ENCODE data around the gene RAI1. TPM values are rescaled to one million over a fixed set of nuclear protein-coding genes. Genes with fewer than 3 reads are reported as not detected.

RAI1 gene
- total and polyA plus RNA-seq, 2 of the 13 experiments (the other 11 are each of a cell fraction or from before 2014, with no cell fraction given): 3.4 to 5.2 TPM

DNA sequence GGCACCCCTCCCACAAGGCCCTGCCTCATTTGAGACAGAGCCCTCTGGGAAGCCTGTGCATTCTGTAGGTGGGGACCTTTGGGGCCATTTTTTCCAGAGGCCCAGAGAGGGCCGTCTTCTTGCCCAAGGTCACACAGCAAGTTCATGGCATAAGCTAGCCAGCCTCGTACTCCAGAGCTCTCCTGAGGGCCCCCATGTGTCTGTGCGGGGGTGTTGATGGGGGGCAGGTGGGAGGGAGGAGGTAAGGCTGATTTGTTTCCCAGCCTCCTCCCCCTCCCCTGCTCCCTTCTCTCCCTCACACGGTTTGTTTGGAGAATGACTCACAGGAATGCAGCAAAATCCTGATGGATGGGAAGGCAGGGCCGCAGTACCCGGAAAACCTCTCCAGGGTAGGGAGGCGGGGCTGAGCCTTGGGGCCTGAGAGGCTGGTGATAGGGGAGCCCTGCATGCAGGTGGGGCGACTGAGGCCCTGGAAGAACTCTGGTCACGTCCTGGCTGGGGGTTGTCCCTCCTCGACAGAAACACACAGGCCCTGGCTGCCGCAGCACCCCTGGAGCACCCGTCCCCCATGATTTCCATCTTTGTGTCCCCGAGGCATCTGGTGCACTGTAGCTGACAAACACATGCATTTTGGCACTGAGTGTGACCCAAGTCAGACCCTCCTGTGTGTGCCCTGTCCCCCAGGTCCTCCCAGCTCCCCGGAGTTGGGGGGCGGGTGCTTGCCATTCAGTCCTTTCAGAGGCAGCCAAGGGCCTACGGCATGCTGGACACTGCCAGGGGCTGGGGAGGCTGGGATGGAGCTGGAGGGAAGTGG, 29.7 kb downstream of the RAI1 start (continued):
- TF ChIP-seq, protein P1, sequence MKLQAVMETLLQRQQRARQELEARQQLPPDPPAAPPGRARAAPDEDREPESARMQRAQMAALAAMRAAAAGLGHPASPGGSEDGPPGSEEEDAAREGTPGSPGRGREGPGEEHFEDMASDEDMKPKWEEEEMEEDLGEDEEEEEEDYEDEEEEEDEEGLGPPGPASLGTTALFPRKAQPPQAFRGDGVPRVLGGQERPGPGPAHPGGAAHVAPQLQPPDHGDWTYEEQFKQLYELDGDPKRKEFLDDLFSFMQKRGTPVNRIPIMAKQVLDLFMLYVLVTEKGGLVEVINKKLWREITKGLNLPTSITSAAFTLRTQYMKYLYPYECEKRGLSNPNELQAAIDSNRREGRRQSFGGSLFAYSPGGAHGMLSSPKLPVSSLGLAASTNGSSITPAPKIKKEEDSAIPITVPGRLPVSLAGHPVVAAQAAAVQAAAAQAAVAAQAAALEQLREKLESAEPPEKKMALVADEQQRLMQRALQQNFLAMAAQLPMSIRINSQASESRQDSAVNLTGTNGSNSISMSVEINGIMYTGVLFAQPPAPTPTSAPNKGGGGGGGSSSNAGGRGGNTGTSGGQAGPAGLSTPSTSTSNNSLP (IDR thresholded peaks at IDR 0.05; ENCODE audit: low read depth, low read length): no peak
- TF ChIP-seq ZNF775 (CRISPR knock-in tag; IDR thresholded peaks at IDR 0.05; ENCODE audit: borderline replicate concordance): 0 out of 2 replicates have a peak, but pooled peaks have one; percentile 51
- TF ChIP-seq, protein P2, sequence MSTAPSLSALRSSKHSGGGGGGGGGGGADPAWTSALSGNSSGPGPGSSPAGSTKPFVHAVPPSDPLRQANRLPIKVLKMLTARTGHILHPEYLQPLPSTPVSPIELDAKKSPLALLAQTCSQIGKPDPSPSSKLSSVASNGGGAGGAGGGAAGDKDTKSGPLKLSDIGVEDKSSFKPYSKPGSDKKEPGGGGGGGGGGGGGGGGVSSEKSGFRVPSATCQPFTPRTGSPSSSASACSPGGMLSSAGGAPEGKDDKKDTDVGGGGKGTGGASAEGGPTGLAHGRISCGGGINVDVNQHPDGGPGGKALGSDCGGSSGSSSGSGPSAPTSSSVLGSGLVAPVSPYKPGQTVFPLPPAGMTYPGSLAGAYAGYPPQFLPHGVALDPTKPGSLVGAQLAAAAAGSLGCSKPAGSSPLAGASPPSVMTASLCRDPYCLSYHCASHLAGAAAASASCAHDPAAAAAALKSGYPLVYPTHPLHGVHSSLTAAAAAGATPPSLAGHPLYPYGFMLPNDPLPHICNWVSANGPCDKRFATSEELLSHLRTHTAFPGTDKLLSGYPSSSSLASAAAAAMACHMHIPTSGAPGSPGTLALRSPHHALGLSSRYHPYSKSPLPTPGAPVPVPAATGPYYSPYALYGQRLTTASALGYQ (CRISPR knock-in tag; IDR thresholded peaks at IDR 0.05): 0 out of 2 replicates have a peak, but pooled peaks have one; percentile 28
- no peak for TF ChIP-seq ZNF605 (CRISPR knock-in tag; IDR thresholded peaks at IDR 0.05)
- TF ChIP-seq, protein P3, sequence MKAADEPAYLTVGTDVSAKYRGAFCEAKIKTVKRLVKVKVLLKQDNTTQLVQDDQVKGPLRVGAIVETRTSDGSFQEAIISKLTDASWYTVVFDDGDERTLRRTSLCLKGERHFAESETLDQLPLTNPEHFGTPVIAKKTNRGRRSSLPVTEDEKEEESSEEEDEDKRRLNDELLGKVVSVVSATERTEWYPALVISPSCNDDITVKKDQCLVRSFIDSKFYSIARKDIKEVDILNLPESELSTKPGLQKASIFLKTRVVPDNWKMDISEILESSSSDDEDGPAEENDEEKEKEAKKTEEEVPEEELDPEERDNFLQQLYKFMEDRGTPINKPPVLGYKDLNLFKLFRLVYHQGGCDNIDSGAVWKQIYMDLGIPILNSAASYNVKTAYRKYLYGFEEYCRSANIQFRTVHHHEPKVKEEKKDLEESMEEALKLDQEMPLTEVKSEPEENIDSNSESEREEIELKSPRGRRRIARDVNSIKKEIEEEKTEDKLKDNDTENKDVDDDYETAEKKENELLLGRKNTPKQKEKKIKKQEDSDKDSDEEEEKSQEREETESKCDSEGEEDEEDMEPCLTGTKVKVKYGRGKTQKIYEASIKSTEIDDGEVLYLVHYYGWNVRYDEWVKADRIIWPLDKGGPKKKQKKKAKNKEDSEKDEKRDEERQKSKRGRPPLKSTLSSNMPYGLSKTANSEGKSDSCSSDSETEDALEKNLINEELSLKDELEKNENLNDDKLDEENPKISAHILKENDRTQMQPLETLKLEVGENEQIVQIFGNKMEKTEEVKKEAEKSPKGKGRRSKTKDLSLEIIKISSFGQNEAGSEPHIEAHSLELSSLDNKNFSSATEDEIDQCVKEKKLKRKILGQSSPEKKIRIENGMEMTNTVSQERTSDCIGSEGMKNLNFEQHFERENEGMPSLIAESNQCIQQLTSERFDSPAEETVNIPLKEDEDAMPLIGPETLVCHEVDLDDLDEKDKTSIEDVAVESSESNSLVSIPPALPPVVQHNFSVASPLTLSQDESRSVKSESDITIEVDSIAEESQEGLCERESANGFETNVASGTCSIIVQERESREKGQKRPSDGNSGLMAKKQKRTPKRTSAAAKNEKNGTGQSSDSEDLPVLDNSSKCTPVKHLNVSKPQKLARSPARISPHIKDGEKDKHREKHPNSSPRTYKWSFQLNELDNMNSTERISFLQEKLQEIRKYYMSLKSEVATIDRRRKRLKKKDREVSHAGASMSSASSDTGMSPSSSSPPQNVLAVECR (CRISPR knock-in tag; IDR thresholded peaks at IDR 0.05; ENCODE audit: borderline replicate concordance): peak; percentile 68
- no peak for TF ChIP-seq ZNF569 (CRISPR knock-in tag; IDR thresholded peaks at IDR 0.05; ENCODE audit: borderline replicate concordance)
- TF ChIP-seq SAFB2 (CRISPR knock-in tag; IDR thresholded peaks at IDR 0.05; ENCODE audit: borderline replicate concordance, low read depth): no peak; the same call in 1 of the 2 replicates
- TF ChIP-seq IKZF1 (IDR thresholded peaks at IDR 0.05): no peak
- TF ChIP-seq, protein P4, sequence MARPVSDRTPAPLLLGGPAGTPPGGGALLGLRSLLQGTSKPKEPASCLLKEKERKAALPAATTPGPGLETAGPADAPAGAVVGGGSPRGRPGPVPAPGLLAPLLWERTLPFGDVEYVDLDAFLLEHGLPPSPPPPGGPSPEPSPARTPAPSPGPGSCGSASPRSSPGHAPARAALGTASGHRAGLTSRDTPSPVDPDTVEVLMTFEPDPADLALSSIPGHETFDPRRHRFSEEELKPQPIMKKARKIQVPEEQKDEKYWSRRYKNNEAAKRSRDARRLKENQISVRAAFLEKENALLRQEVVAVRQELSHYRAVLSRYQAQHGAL (CRISPR knock-in tag; IDR thresholded peaks at IDR 0.05; ENCODE audit: not compliant biosample characterization): no peak
- TF ChIP-seq, protein P5, sequence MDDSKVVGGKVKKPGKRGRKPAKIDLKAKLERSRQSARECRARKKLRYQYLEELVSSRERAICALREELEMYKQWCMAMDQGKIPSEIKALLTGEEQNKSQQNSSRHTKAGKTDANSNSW (CRISPR knock-in tag; IDR thresholded peaks at IDR 0.05; ENCODE audit: borderline replicate concordance): no peak
- TF ChIP-seq ZNF160 (CRISPR knock-in tag; IDR thresholded peaks at IDR 0.05): no peak
- peak; percentile 49; the same call in 1 of the 2 replicates for TF ChIP-seq ZFP91 (CRISPR knock-in tag; IDR thresholded peaks at IDR 0.05; ENCODE audit: borderline replicate concordance)
- TF ChIP-seq KMT2A (CRISPR knock-in tag; IDR thresholded peaks at IDR 0.05): no peak; the same call in 1 of the 2 replicates
- no peak for TF ChIP-seq ZUFSP (CRISPR knock-in tag; IDR thresholded peaks at IDR 0.05; ENCODE audit: borderline replicate concordance)

All from HepG2 (cell line).